Ovary (tissue), 3 donors: ENCODE results near the gene FARP2.

Source experiments
- CTCF ChIP-seq, 3 donors: fragments of 450-650 bp in 2 of 3; fragments of 200-600 bp in 1 of 3; IDR thresholded peaks; one replicate each; pipeline versions ENCODE4 v1.5.1 to v1.8.0; 2016 to 2022; ENCODE audit warnings: antibody characterized with exemption in 3 of 3, mild to moderate bottlenecking in 1 of 3
- EP300 ChIP-seq: sonication (generic); formaldehyde crosslinking; IDR thresholded peaks from one replicate; pipeline ENCODE4 v1.6.1; 2017; ENCODE audit warnings: antibody characterized with exemption
- POLR2A ChIP-seq: fragments of 450-650 bp; IDR thresholded peaks from one replicate; pipeline ENCODE4 v1.6.1; 2017; ENCODE audit warnings: antibody characterized with exemption, mild to moderate bottlenecking, moderate library complexity
- donor health status: DM: no; HTN: no; CAD: no.

- TF ChIP-seq EP300 (no peak), CTCF (IDR thresholded peaks at IDR 0.05) (no peak), POLR2A (peak; percentile 81)
Measured at GRCh38 chr2:241355983-241356870, at the start of gene FARP2.
